NT2/D1 (cell line): ENCODE results near the gene GPR152.

Experiments used
- SUZ12 ChIP-seq: IDR thresholded peaks from 2 replicates; pipeline ENCODE4 v1.6.1; 2011; ENCODE audit not compliant: insufficient read length, insufficient read depth; ENCODE audit errors: extremely low read depth
- YY1 ChIP-seq: IDR thresholded peaks from 2 replicates; pipeline ENCODE4 v1.6.1; 2011; ENCODE audit not compliant: insufficient read length, insufficient read depth

GRCh38 chr11:67420147-67420645 lies 32.3 kb downstream of the GPR152 start:
- no peak for TF ChIP-seq YY1
- TF ChIP-seq SUZ12 = no peak
